PFSK-1 (cell line): ENCODE results near the gene TRAP1.

Experiments
- POLR2AphosphoS5 ChIP-seq: IDR thresholded peaks from 2 replicates; pipeline ENCODE4 v1.6.1; 2012; ENCODE audit warnings: low read depth, mild to moderate bottlenecking, control low read depth, low read length, moderate library complexity
- REST ChIP-seq, 2 experiments: IDR thresholded peaks; 2 replicates each; pipeline versions ENCODE4 v1.6.1 to v1.8.0; 2011 to 2012; ENCODE audit warnings: low read depth in 2 of 2, low read length in 2 of 2, control low read depth in 1 of 2, inconsistent platforms in 1 of 2, mild to moderate bottlenecking in 1 of 2, moderate library complexity in 1 of 2; ENCODE audit not compliant: insufficient read depth in 1 of 2
- SIN3A ChIP-seq: IDR thresholded peaks from 2 replicates; pipeline ENCODE4 v1.6.1; 2012; ENCODE audit warnings: mild to moderate bottlenecking, low read length, moderate library complexity, borderline replicate concordance; ENCODE audit not compliant: insufficient read depth

DNA sequence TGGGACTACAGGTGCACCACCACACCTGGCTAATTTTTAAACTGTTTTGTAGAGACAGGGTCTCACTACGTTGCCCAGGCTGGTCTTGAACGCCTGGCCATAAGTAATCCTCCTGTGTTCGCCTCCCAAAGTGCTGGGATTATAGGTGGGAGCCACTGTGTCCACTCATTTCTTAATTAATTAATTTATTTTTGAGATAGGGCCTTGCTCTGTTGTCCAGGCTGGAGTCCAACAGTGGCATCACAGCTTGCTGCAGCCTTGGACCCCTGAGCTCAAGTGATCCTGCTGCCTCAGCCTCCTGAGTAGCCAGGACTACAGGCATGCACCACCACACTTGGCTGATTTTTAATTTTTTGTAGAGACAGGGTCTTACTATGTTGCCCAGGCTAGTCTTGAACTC is 47.1 kb upstream of the TRAP1 start:
- TF ChIP-seq POLR2AphosphoS5, result no peak
- TF ChIP-seq SIN3A, result no peak
- TF ChIP-seq REST (IDR thresholded peaks at IDR 0.05; ENCODE audit: insufficient read depth in 1 of 2, low read depth in 2 of 2, low read length in 2 of 2), result no peak
